Cardiac septum (tissue), 1 donor: ENCODE results near the gene CX3CL1. TPM values are rescaled to one million over a fixed set of nuclear protein-coding genes. Genes with fewer than 3 reads are reported as not detected.
"Not testable (repeated sequence)": the region's sequence is repeated elsewhere in the genome, so short reads cannot be mapped to it uniquely, and the experiment has no call there.

ENCODE experiments used
- DNase-seq: peaks from one replicate; pipeline ENCODE4 v3.0.0-alpha.2; 2020; ENCODE audit warnings: low spot score
- intact Hi-C: fragments of 100-400 bp; cut with DNase I; formaldehyde crosslinking; loops from one replicate; pipeline ENCODE4 v1.14.0; 2022
- total RNA-seq: library from RNA; stranded (reverse); fragmentation: NEBNext Ultra II Directional; extraction: Animal tissue kit (Norgen Biotek cat#: 25700); gene quantifications from one replicate; pipeline ENCODE4 v1.2.1, GENCODE V29; 2021
- donor health status: DM: no; HTN: no; CAD: no.

Gene CX3CL1
- total RNA-seq, 1 donor from 2014 or later = 8.7 TPM

GRCh38 chr16:57355898-57356414 is 16.3 kb upstream of the CX3CL1 start:
- DNase-seq = peak; percentile 38
- intact Hi-C loops = no loop called here

GRCh38 chr16:57356547-57356946 is 15.7 kb upstream of the CX3CL1 start:
- DNase-seq = peak; percentile 27
- intact Hi-C loops = no loop called here

- intact Hi-C loops = no loop called here
- DNase-seq = peak; percentile 41
These were observed 14.8 kb upstream of the CX3CL1 start for GRCh38 chr16:57357330-57358085.

GRCh38 chr16:57358086-57358420 is 14.2 kb upstream of the CX3CL1 start:
- peak; percentile 41 for DNase-seq
- intact Hi-C loops = no loop called here

- intact Hi-C loops = no loop called here
- DNase-seq = peak; percentile 29
These were observed 13.7 kb upstream of the CX3CL1 start, which contains the start of gene CCL22 for GRCh38 chr16:57358527-57359095. Gene CCL22, plus strand, starts transcription at chr16:57358783. Its CDS starts 34 bp downstream, at chr16:57358817.

- peak; percentile 67 for DNase-seq
- intact Hi-C loops = no loop called here
These were observed 11.9 kb upstream of the CX3CL1 start for GRCh38 chr16:57360321-57360935.

GRCh38 chr16:57361404-57361803 is 10.9 kb upstream of the CX3CL1 start:
- DNase-seq = peak; percentile 54
- intact Hi-C loops = no loop called here

GRCh38 chr16:57364143-57364542 is 8.1 kb upstream of the CX3CL1 start:
- intact Hi-C loops = no loop called here
- no peak for DNase-seq

- no peak for DNase-seq
- intact Hi-C loops = no loop called here
These were observed 5.7 kb upstream of the CX3CL1 start for GRCh38 chr16:57366544-57367040.

- intact Hi-C loops = no loop called here
These were observed 5.1 kb upstream of the CX3CL1 start for GRCh38 chr16:57367116-57367752.

GRCh38 chr16:57371494-57372371 is 557 bp upstream of the CX3CL1 start:
- DNase-seq = no peak
- intact Hi-C loops = loop anchor here (2.0 kb wide), 2 partner anchors 55 to 69 kb away; no protein-coding TSS in a partner anchor

More at GRCh38 chr16:57367116-57367752, 5.1 kb upstream of the CX3CL1 start:
- no peak for DNase-seq

- no peak for DNase-seq
- intact Hi-C loops = loop anchor here (2.0 kb wide), 2 partner anchors 57 to 71 kb away; no protein-coding TSS in a partner anchor
These were observed 1.0 kb downstream of the CX3CL1 start for GRCh38 chr16:57373117-57373947.

GRCh38 chr16:57374067-57374534 is 1.8 kb downstream of the CX3CL1 start:
- intact Hi-C loops = no loop called here
- no peak for DNase-seq

GRCh38 chr16:57374925-57375465 is 2.7 kb downstream of the CX3CL1 start:
- DNase-seq = not testable (repeated sequence)
- intact Hi-C loops = loop anchor here (5.0 kb wide), 1 partner anchor 37 kb away; no protein-coding TSS in a partner anchor

- intact Hi-C loops = loop anchor here (5.0 kb wide), 1 partner anchor 36 kb away; no protein-coding TSS in a partner anchor
- no peak for DNase-seq
These were observed 4.1 kb downstream of the CX3CL1 start for GRCh38 chr16:57376313-57376818.

- intact Hi-C loops = loop anchor here (5.0 kb wide), 1 partner anchor 35 kb away; no protein-coding TSS in a partner anchor
- DNase-seq = no peak
These were observed 5.0 kb downstream of the CX3CL1 start for GRCh38 chr16:57377080-57377841.
